Osteoblast (primary cell): ENCODE data around the gene FUBP3. TPM values are rescaled to one million over a fixed set of nuclear protein-coding genes. Genes with fewer than 3 reads are reported as not detected.

Source experiments
- DNase-seq: peaks from one replicate; pipeline ENCODE4 v3.0.0; 2011; ENCODE audit warnings: low spot score, mixed read lengths; ENCODE audit not compliant: insufficient read length; ENCODE audit errors: missing footprints
- H2AFZ ChIP-seq: 2 replicates; pipeline ENCODE4 v1.6.0; 2011; ENCODE audit warnings: mild to moderate bottlenecking, low read length
- H3K27ac ChIP-seq: 2 replicates; pipeline ENCODE4 v1.5.1; 2011; ENCODE audit warnings: mild to moderate bottlenecking, low read depth, low read length, moderate library complexity
- H3K27me3 ChIP-seq: 2 replicates; pipeline ENCODE4 v1.6.0; 2012; ENCODE audit warnings: mild to moderate bottlenecking, control low read depth, inconsistent platforms, low read length, moderate library complexity; ENCODE audit not compliant: insufficient read depth
- H3K36me3 ChIP-seq: 2 replicates; pipeline ENCODE4 v1.5.1; 2011; ENCODE audit warnings: mild to moderate bottlenecking, low read length, control low read depth, moderate library complexity; ENCODE audit not compliant: insufficient read depth
- H3K4me1 ChIP-seq: 2 replicates; pipeline ENCODE4 v1.5.1; 2011; ENCODE audit warnings: mild to moderate bottlenecking, low read length, control low read depth, moderate library complexity; ENCODE audit not compliant: insufficient read depth
- H3K4me2 ChIP-seq: 2 replicates; pipeline ENCODE4 v1.6.0; 2011; ENCODE audit warnings: mild to moderate bottlenecking, low read length; ENCODE audit not compliant: insufficient read depth
- H3K4me3 ChIP-seq: fragments of 200-600 bp; sonication (generic); 3 replicates; pipeline ENCODE4 v1.5.1; 2012; ENCODE audit warnings: mild to moderate bottlenecking, low read length, inconsistent platforms; ENCODE audit not compliant: insufficient read depth
- H3K79me2 ChIP-seq: 2 replicates; pipeline ENCODE4 v1.6.0; 2012; ENCODE audit warnings: mild to moderate bottlenecking, low read length, control low read depth, inconsistent platforms; ENCODE audit not compliant: insufficient read depth
- H3K9me3 ChIP-seq: 2 replicates; pipeline ENCODE4 v1.5.1; 2011; ENCODE audit warnings: low read depth, low read length, control low read depth
- H4K20me1 ChIP-seq: 2 replicates; pipeline ENCODE4 v1.6.0; 2012; ENCODE audit warnings: mild to moderate bottlenecking, low read length, control low read depth; ENCODE audit not compliant: insufficient read depth
- total RNA-seq: library from RNA; depleted of rRNA; stranded (reverse); fragments of >200 nt; gene quantifications from 2 replicates; pipeline ENCODE4 v1.2.3, GENCODE V29; 2012
- TF ChIP-seq, protein P1 (sequence below): IDR thresholded peaks from 2 replicates; pipeline ENCODE4 v1.5.1; 2011; ENCODE audit warnings: mild to moderate bottlenecking, low read depth, low read length, moderate library complexity; ENCODE audit errors: extremely low read depth

FUBP3 gene
- total RNA-seq, 1 donor, result 45.6 TPM

DNA sequence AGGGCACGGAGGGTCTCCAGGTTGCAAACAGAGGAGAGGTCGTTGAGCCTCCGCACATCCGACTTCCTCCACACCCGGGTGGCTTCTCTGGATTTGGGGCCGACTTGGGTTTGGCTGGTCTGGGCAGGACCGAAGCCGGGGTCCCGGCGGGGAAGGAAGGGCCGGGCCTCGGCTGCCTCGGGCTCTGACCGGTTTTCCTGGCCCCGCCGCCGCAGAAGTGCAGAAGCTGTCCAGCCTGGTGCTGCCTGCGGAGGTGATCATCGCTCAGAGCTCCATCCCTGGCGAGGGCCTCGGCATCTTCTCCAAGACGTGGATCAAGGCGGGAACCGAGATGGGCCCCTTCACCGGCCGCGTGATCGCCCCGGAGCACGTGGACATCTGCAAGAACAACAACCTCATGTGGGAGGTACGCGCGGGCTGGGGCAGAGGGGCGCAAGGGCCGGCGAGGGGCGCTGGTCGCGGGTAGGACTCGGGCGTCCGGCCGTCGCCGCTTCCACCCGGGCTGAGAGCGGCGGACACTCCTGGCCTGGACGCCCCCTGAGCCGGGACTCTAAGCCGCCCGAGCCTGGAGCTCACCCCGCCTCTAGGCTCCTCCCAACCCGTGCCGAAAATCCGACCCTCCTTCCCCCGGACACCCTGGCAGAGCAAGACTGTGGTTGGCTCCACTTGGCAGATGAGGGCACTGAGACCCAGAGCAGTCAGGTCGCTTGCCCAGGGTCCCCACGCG is 87.2 kb downstream of the FUBP3 start:
- Histone ChIP-seq H4K20me1 (no peaks in the 10 kb centered on the region), H3K27ac (no peak overlapping the region), H3K36me3 (no peaks in the 10 kb centered on the region), H3K4me1 (no peaks in the 10 kb centered on the region), H3K4me3 (no peak overlapping the region), H3K9me3 (no peaks in the 10 kb centered on the region), H3K79me2 (no peaks in the 10 kb centered on the region), H3K27me3 (peaks cover 67% of the 10 kb centered on the region), H2AFZ (no peak overlapping the region), H3K4me2 (no peak overlapping the region)
- DNase-seq, result peak; percentile 89
- TF ChIP-seq, protein P1, sequence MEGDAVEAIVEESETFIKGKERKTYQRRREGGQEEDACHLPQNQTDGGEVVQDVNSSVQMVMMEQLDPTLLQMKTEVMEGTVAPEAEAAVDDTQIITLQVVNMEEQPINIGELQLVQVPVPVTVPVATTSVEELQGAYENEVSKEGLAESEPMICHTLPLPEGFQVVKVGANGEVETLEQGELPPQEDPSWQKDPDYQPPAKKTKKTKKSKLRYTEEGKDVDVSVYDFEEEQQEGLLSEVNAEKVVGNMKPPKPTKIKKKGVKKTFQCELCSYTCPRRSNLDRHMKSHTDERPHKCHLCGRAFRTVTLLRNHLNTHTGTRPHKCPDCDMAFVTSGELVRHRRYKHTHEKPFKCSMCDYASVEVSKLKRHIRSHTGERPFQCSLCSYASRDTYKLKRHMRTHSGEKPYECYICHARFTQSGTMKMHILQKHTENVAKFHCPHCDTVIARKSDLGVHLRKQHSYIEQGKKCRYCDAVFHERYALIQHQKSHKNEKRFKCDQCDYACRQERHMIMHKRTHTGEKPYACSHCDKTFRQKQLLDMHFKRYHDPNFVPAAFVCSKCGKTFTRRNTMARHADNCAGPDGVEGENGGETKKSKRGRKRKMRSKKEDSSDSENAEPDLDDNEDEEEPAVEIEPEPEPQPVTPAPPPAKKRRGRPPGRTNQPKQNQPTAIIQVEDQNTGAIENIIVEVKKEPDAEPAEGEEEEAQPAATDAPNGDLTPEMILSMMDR, result no peak

- TF ChIP-seq, protein P1, result no peak
- Histone ChIP-seq H3K4me1 (no peaks in the 10 kb centered on the region), H3K27me3 (peaks cover 62% of the 10 kb centered on the region), H2AFZ (no peak overlapping the region), H3K9me3 (no peaks in the 10 kb centered on the region), H3K4me2 (no peak overlapping the region), H3K27ac (no peak overlapping the region), H3K4me3 (no peak overlapping the region), H3K79me2 (no peaks in the 10 kb centered on the region), H4K20me1 (no peaks in the 10 kb centered on the region), H3K36me3 (no peaks in the 10 kb centered on the region)
- DNase-seq, result peak; percentile 84
Measured at GRCh38 chr9:130667120-130667435, 87.7 kb downstream of the FUBP3 start.

GRCh38 chr9:130668196-130668595 is 88.8 kb downstream of the FUBP3 start:
- Histone ChIP-seq H2AFZ (no peak overlapping the region), H3K36me3 (no peaks in the 10 kb centered on the region), H3K27me3 (peaks cover 50% of the 10 kb centered on the region), H3K79me2 (no peaks in the 10 kb centered on the region), H3K4me2 (no peak overlapping the region), H3K4me3 (no peak overlapping the region), H3K27ac (no peak overlapping the region), H3K4me1 (no peaks in the 10 kb centered on the region), H4K20me1 (no peaks in the 10 kb centered on the region), H3K9me3 (no peaks in the 10 kb centered on the region)
- TF ChIP-seq, protein P1, result no peak
- DNase-seq, result peak; percentile 55

GRCh38 chr9:130668659-130669058 is 89.3 kb downstream of the FUBP3 start:
- Histone ChIP-seq H3K4me3 (no peak overlapping the region), H3K27ac (no peak overlapping the region), H3K4me1 (no peaks in the 10 kb centered on the region), H3K9me3 (no peaks in the 10 kb centered on the region), H3K4me2 (no peak overlapping the region), H3K27me3 (peaks cover 46% of the 10 kb centered on the region), H2AFZ (no peak overlapping the region), H3K79me2 (no peaks in the 10 kb centered on the region), H3K36me3 (no peaks in the 10 kb centered on the region), H4K20me1 (no peaks in the 10 kb centered on the region)
- peak; percentile 72 for DNase-seq
- TF ChIP-seq, protein P1, result no peak
